Measurements from ENCODE around the gene IGF2.

The IGF2 gene

DNA sequence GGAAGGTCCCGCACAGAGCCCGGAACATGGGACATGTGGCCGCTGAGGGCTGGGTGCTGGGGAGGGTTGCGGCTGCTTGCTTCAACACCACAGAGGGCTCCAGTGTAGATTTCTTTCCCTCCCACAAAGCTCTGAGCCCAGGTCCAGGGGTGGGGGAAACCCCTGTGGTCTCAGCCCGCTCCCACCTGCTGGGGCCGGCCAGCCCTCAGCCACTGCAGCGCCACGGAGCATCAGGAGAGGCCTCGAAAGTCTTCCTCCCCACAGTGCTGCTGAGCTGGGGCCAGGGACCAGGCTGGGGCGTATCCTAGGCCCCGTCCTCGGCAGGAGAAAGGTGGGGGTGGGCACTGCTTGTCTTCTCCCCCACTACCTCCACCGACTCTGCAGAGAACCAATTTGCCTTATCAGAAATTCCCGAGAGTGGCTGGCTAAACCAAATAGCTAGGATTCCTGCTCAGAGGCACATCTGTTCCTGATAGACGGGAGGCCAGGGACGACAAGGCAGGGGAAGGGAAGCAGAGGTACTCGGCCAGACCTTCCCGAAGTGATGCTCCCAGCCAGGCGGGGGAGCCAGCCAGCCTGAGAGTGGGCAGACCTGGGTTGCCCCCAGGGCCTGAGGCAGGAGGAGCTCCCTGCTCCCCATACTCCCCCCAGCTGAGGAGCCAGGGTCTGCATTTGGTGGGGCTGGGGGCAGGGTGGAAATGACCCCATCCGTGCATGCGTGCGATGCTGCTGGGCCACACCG lies 18.7 kb downstream of the IGF2 start:
- H3K79me1 ChIP-seq (ENCODE audit: low read length): no peaks in the 10 kb centered on the region
- no peak overlapping the region for H3K27ac ChIP-seq (ENCODE audit: low read depth, low read length)
- peak in 1 of 2 donors; percentile 44 for DNase-seq
- no peak overlapping the region for H3K4me2 ChIP-seq (ENCODE audit: low read length)
- no peak overlapping the region for H4K8ac ChIP-seq (ENCODE audit: low read depth, low read length)
- H3K4me3 ChIP-seq (ENCODE audit: low read depth, low read length): no peak overlapping the region
- H2BK5ac ChIP-seq (ENCODE audit: low read depth, low read length, poor library complexity): no peak overlapping the region
- H3K9ac ChIP-seq (ENCODE audit: low read length): no peak overlapping the region
- H2BK12ac ChIP-seq (ENCODE audit: low read length): no peak overlapping the region
- H2BK120ac ChIP-seq (ENCODE audit: insufficient read depth, low read length, poor library complexity): no peak overlapping the region
- no peak overlapping the region for H3K23ac ChIP-seq (ENCODE audit: low read length)
- H2AK5ac ChIP-seq (ENCODE audit: low read length): no peak overlapping the region
- H3K14ac ChIP-seq (ENCODE audit: low read length): no peak overlapping the region
- H3K4ac ChIP-seq (ENCODE audit: low read depth, low read length): no peak overlapping the region
- no peak overlapping the region for H2AFZ ChIP-seq (ENCODE audit: insufficient read depth, low read length, poor library complexity)
- H3K79me2 ChIP-seq (ENCODE audit: control insufficient read depth, insufficient read depth, low read length, poor library complexity): no peaks in the 10 kb centered on the region
- no peaks in the 10 kb centered on the region for H3K36me3 ChIP-seq (ENCODE audit: control insufficient read depth in 1 of 2, insufficient read depth in 2 of 2, low read length in 2 of 2)
- peaks cover 13% of the 10 kb centered on the region for H3K9me3 ChIP-seq (ENCODE audit: insufficient read depth, low read depth, low read length)
- H4K91ac ChIP-seq (ENCODE audit: low read depth, low read length): no peak overlapping the region
- peaks cover 2% of the 10 kb centered on the region for H3K27me3 ChIP-seq (ENCODE audit: insufficient read depth, low read length)
- no peak overlapping the region for H3K18ac ChIP-seq (ENCODE audit: low read length)
- H3K4me1 ChIP-seq (ENCODE audit: control insufficient read depth in 1 of 2, insufficient read depth in 2 of 2, low read length in 2 of 2): peaks cover 0 to 3% of the 10 kb centered on the region in 2 experiments
- H4K12ac ChIP-seq (ENCODE audit: low read depth, low read length): no peak overlapping the region
- no CpG with 5 or more reads among the region's 23 CpGs for WGBS (ENCODE audit: extremely low coverage, insufficient coverage, insufficient read length)

- Histone ChIP-seq H4K91ac (ENCODE audit: low read depth, low read length) (no peak overlapping the region), H3K27me3 (ENCODE audit: insufficient read depth, low read length) (peaks cover 2% of the 10 kb centered on the region), H4K12ac (ENCODE audit: low read depth, low read length) (no peak overlapping the region), H3K4me1 (ENCODE audit: control insufficient read depth in 1 of 2, insufficient read depth in 2 of 2, low read length in 2 of 2) (peaks cover 0 to 3% of the 10 kb centered on the region in 2 experiments), H2BK5ac (ENCODE audit: low read depth, low read length, poor library complexity) (no peak overlapping the region), H2BK120ac (ENCODE audit: insufficient read depth, low read length, poor library complexity) (no peak overlapping the region), H2AFZ (ENCODE audit: insufficient read depth, low read length, poor library complexity) (no peak overlapping the region), H2BK12ac (ENCODE audit: low read length) (no peak overlapping the region), H3K4me3 (ENCODE audit: low read depth, low read length) (no peak overlapping the region), H3K9ac (ENCODE audit: low read length) (no peak overlapping the region), H3K79me2 (ENCODE audit: control insufficient read depth, insufficient read depth, low read length, poor library complexity) (no peaks in the 10 kb centered on the region), H3K79me1 (ENCODE audit: low read length) (no peaks in the 10 kb centered on the region), H2AK5ac (ENCODE audit: low read length) (no peak overlapping the region), H3K4ac (ENCODE audit: low read depth, low read length) (no peak overlapping the region), H3K36me3 (ENCODE audit: control insufficient read depth in 1 of 2, insufficient read depth in 2 of 2, low read length in 2 of 2) (no peaks in the 10 kb centered on the region), H3K9me3 (ENCODE audit: insufficient read depth, low read depth, low read length) (peaks cover 17% of the 10 kb centered on the region), H3K18ac (ENCODE audit: low read length) (no peak overlapping the region), H3K27ac (ENCODE audit: low read depth, low read length) (no peak overlapping the region), H3K4me2 (ENCODE audit: low read length) (no peak overlapping the region), H3K23ac (ENCODE audit: low read length) (no peak overlapping the region), H4K8ac (ENCODE audit: low read depth, low read length) (no peak overlapping the region), H3K14ac (ENCODE audit: low read length) (no peak overlapping the region)
- no peak for DNase-seq
- WGBS (ENCODE audit: extremely low coverage, insufficient coverage, insufficient read length): no CpG with 5 or more reads among the region's 4 CpGs
These were observed 20.5 kb downstream of the IGF2 start for GRCh38 chr11:2118677-2119076.

DNA sequence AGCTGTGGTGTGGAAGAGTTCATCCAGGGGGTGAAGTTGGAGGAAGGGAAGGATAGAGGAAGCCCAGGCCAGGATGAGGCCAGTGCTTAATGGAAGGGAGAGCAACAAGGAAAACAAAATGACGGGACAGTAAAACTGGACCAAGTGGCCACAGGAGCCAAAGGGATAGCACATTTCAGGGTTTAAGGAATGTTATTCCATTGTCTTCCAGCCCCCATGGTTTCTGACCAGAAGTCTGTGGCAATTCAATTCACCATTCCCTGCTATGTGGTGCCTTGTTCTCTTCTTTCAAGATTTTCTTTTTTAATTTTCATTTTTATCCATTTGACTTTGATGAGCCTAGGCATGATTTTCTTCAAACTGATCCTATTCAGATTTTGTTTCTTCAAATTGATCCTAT lies 22.5 kb downstream of the IGF2 start:
- no peak overlapping the region for H3K14ac ChIP-seq (ENCODE audit: low read length)
- no peak overlapping the region for H2BK5ac ChIP-seq (ENCODE audit: low read depth, low read length, poor library complexity)
- H3K4me3 ChIP-seq (ENCODE audit: low read depth, low read length): no peak overlapping the region
- H4K8ac ChIP-seq (ENCODE audit: low read depth, low read length): no peak overlapping the region
- no peak overlapping the region for H2BK12ac ChIP-seq (ENCODE audit: low read length)
- no peak overlapping the region for H3K23ac ChIP-seq (ENCODE audit: low read length)
- no peak overlapping the region for H3K4me2 ChIP-seq (ENCODE audit: low read length)
- no peak overlapping the region for H2BK120ac ChIP-seq (ENCODE audit: insufficient read depth, low read length, poor library complexity)
- no peak overlapping the region for H3K4ac ChIP-seq (ENCODE audit: low read depth, low read length)
- no peak overlapping the region for H4K91ac ChIP-seq (ENCODE audit: low read depth, low read length)
- no peak overlapping the region for H3K9ac ChIP-seq (ENCODE audit: low read length)
- no peaks in the 10 kb centered on the region for H3K79me2 ChIP-seq (ENCODE audit: control insufficient read depth, insufficient read depth, low read length, poor library complexity)
- H3K9me3 ChIP-seq (ENCODE audit: insufficient read depth, low read depth, low read length): peaks cover 17% of the 10 kb centered on the region
- H4K12ac ChIP-seq (ENCODE audit: low read depth, low read length): no peak overlapping the region
- H3K4me1 ChIP-seq (ENCODE audit: control insufficient read depth in 1 of 2, insufficient read depth in 2 of 2, low read length in 2 of 2): no peaks in the 10 kb centered on the region
- no peak overlapping the region for H2AFZ ChIP-seq (ENCODE audit: insufficient read depth, low read length, poor library complexity)
- no peaks in the 10 kb centered on the region for H3K79me1 ChIP-seq (ENCODE audit: low read length)
- H3K27ac ChIP-seq (ENCODE audit: low read depth, low read length): no peak overlapping the region
- no peaks in the 10 kb centered on the region for H3K36me3 ChIP-seq (ENCODE audit: control insufficient read depth in 1 of 2, insufficient read depth in 2 of 2, low read length in 2 of 2)
- H2AK5ac ChIP-seq (ENCODE audit: low read length): no peak overlapping the region
- DNase-seq: no peak
- no peak overlapping the region for H3K18ac ChIP-seq (ENCODE audit: low read length)
- WGBS (ENCODE audit: extremely low coverage, insufficient coverage, insufficient read length): no CpG with 5 or more reads among the region's 1 CpG
- H3K27me3 ChIP-seq (ENCODE audit: insufficient read depth, low read length): peaks cover 2% of the 10 kb centered on the region

DNA sequence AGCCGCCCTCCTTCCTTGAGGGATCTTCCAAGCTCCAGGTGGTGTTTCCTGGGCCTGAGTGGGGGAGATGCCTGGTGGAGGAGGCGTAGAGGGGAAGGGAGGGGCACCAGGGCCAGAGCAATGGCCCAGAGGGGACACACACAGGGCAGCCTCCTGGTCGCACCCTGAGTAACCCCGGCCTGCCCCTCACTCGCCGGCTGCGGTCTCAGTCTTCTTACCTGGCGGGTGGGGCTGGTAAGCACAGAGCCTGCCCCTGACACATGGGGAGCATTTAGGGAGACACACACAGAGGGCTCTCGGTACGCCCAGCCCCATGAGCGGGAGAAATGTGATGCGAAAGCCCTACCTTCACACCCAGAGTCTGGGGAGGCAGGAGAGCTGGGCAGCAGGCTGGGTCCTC lies 23.9 kb downstream of the IGF2 start:
- no peak overlapping the region for H3K4me3 ChIP-seq (ENCODE audit: low read depth, low read length)
- no peak overlapping the region for H2BK5ac ChIP-seq (ENCODE audit: low read depth, low read length, poor library complexity)
- H3K27ac ChIP-seq (ENCODE audit: low read depth, low read length): no peak overlapping the region
- no peaks in the 10 kb centered on the region for H3K4me1 ChIP-seq (ENCODE audit: control insufficient read depth in 1 of 2, insufficient read depth in 2 of 2, low read length in 2 of 2)
- H3K14ac ChIP-seq (ENCODE audit: low read length): no peak overlapping the region
- peaks cover 2% of the 10 kb centered on the region for H3K27me3 ChIP-seq (ENCODE audit: insufficient read depth, low read length)
- H2BK120ac ChIP-seq (ENCODE audit: insufficient read depth, low read length, poor library complexity): no peak overlapping the region
- no CpG with 5 or more reads among the region's 12 CpGs for WGBS (ENCODE audit: extremely low coverage, insufficient coverage, insufficient read length)
- no peak overlapping the region for H2AK5ac ChIP-seq (ENCODE audit: low read length)
- H3K4me2 ChIP-seq (ENCODE audit: low read length): no peak overlapping the region
- no peak overlapping the region for H4K91ac ChIP-seq (ENCODE audit: low read depth, low read length)
- no peak overlapping the region for H4K12ac ChIP-seq (ENCODE audit: low read depth, low read length)
- H3K18ac ChIP-seq (ENCODE audit: low read length): no peak overlapping the region
- H3K9ac ChIP-seq (ENCODE audit: low read length): no peak overlapping the region
- H2BK12ac ChIP-seq (ENCODE audit: low read length): no peak overlapping the region
- no peaks in the 10 kb centered on the region for H3K79me1 ChIP-seq (ENCODE audit: low read length)
- H3K4ac ChIP-seq (ENCODE audit: low read depth, low read length): no peak overlapping the region
- DNase-seq: no peak
- H4K8ac ChIP-seq (ENCODE audit: low read depth, low read length): no peak overlapping the region
- no peak overlapping the region for H2AFZ ChIP-seq (ENCODE audit: insufficient read depth, low read length, poor library complexity)
- peaks cover 16% of the 10 kb centered on the region for H3K9me3 ChIP-seq (ENCODE audit: insufficient read depth, low read depth, low read length)
- H3K36me3 ChIP-seq (ENCODE audit: control insufficient read depth in 1 of 2, insufficient read depth in 2 of 2, low read length in 2 of 2): no peaks in the 10 kb centered on the region
- H3K79me2 ChIP-seq (ENCODE audit: control insufficient read depth, insufficient read depth, low read length, poor library complexity): no peaks in the 10 kb centered on the region
- no peak overlapping the region for H3K23ac ChIP-seq (ENCODE audit: low read length)

Data from trophoblast cell (in vitro differentiated cells and primary cell).